Measurements from ENCODE around the gene SEMA5A.

Gene SEMA5A

DNA sequence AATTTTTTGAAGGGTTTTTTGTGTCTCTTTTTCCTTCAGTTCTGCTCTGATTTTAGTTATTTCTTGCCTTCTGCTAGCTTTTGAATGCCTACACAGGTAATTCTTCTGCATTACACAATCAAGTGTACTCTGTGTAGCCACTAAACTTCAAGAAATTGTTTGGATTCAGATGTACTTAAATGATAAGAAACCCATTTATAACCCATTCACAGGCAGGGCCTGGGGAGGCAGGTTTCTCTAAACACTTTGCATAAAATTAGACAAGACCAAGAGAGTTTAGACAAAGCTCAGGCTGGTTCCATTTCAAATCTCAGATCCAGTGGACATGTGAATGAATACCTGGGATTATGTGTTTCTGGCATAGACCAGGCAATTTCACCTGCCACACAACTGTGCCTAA lies 41.3 kb upstream of the SEMA5A start:
- Histone ChIP-seq H3K23ac (ENCODE audit: low read depth, low read length, poor library complexity) (no peak overlapping the region), H2BK12ac (ENCODE audit: low read length) (no peak overlapping the region), H3K27ac (replicated peaks; ENCODE audit: low read length) (no peak overlapping the region), H3K27me3 (ENCODE audit: control insufficient read depth in 3 of 3, insufficient read depth in 3 of 3, low read depth in 1 of 3, low read length in 3 of 3) (no peaks in the 10 kb centered on the region), H2BK15ac (ENCODE audit: low read length) (no peak overlapping the region), H3K36me3 (replicated peaks in 1 of 2; ENCODE audit: control insufficient read depth in 2 of 2, insufficient read depth in 2 of 2, low read length in 2 of 2) (no peaks in the 10 kb centered on the region), H3K4me3 (ENCODE audit: low read length in 2 of 2) (no peak overlapping the region), H3K4me2 (ENCODE audit: insufficient read depth, low read length, poor library complexity, severe bottlenecking) (no peak overlapping the region), H3K9me3 (replicated peaks in 1 of 2; ENCODE audit: control insufficient read depth in 2 of 2, insufficient read depth in 1 of 2, low read depth in 1 of 2, low read length in 2 of 2) (peaks cover 0 to 4% of the 10 kb centered on the region in 2 donors), H3K18ac (ENCODE audit: low read length) (no peak overlapping the region), H3K4me1 (ENCODE audit: control insufficient read depth in 2 of 2, insufficient read depth in 1 of 2, low read depth in 1 of 2, low read length in 2 of 2) (no peaks in the 10 kb centered on the region), H2BK5ac (ENCODE audit: low read length) (no peak overlapping the region), H2BK120ac (ENCODE audit: low read depth, low read length) (no peak overlapping the region), H3K79me1 (ENCODE audit: low read depth, low read length) (no peaks in the 10 kb centered on the region), H3K9ac (ENCODE audit: low read depth, low read length, poor library complexity) (no peak overlapping the region), H2AK5ac (ENCODE audit: low read depth, low read length) (no peak overlapping the region), H4K8ac (ENCODE audit: low read depth, low read length) (no peak overlapping the region), H3K14ac (ENCODE audit: low read length) (no peak overlapping the region), H3K4ac (ENCODE audit: low read length) (no peak overlapping the region), H4K91ac (ENCODE audit: low read depth, low read length, poor library complexity) (no peak overlapping the region), H2AFZ (ENCODE audit: low read length) (no peak overlapping the region)
- no peak for DNase-seq (ENCODE audit: low spot score)

DNA sequence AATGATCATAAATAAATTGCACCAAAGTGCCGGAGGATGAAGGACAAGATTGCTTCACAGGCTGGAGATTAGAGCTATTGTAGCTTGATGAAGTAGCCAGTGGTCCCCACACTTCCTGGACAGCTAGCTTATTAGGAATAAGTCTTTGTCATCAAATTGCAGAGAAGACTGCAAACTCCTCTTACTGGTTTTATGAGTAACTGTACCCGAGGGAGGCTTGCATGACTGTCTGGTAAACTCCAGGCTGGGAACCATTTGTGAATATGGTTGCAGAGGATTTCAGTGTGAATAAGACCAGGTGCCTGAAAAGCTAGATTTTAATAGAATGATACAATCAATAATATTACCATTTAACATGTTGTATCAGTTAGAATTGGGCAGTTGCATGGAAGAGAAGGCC lies 36.5 kb upstream of the SEMA5A start:
- Histone ChIP-seq H3K23ac (ENCODE audit: low read depth, low read length, poor library complexity) (no peak overlapping the region), H3K18ac (ENCODE audit: low read length) (no peak overlapping the region), H3K14ac (ENCODE audit: low read length) (no peak overlapping the region), H2BK15ac (ENCODE audit: low read length) (no peak overlapping the region), H2BK5ac (ENCODE audit: low read length) (no peak overlapping the region), H3K79me1 (ENCODE audit: low read depth, low read length) (no peaks in the 10 kb centered on the region), H3K9me3 (replicated peaks in 1 of 2; ENCODE audit: control insufficient read depth in 2 of 2, insufficient read depth in 1 of 2, low read depth in 1 of 2, low read length in 2 of 2) (peaks cover 0 to 4% of the 10 kb centered on the region in 2 donors), H3K36me3 (replicated peaks in 1 of 2; ENCODE audit: control insufficient read depth in 2 of 2, insufficient read depth in 2 of 2, low read length in 2 of 2) (no peaks in the 10 kb centered on the region), H2AFZ (ENCODE audit: low read length) (no peak overlapping the region), H3K27me3 (ENCODE audit: control insufficient read depth in 3 of 3, insufficient read depth in 3 of 3, low read depth in 1 of 3, low read length in 3 of 3) (no peaks in the 10 kb centered on the region), H4K8ac (ENCODE audit: low read depth, low read length) (no peak overlapping the region), H2BK12ac (ENCODE audit: low read length) (no peak overlapping the region), H3K4ac (ENCODE audit: low read length) (no peak overlapping the region), H2BK120ac (ENCODE audit: low read depth, low read length) (no peak overlapping the region), H3K4me2 (ENCODE audit: insufficient read depth, low read length, poor library complexity, severe bottlenecking) (no peak overlapping the region), H3K4me3 (ENCODE audit: low read length in 2 of 2) (no peak overlapping the region), H3K9ac (ENCODE audit: low read depth, low read length, poor library complexity) (no peak overlapping the region), H2AK5ac (ENCODE audit: low read depth, low read length) (no peak overlapping the region), H3K4me1 (ENCODE audit: control insufficient read depth in 2 of 2, insufficient read depth in 1 of 2, low read depth in 1 of 2, low read length in 2 of 2) (peaks cover 0 to 2% of the 10 kb centered on the region in 2 donors), H3K27ac (replicated peaks; ENCODE audit: low read length) (no peak overlapping the region), H4K91ac (ENCODE audit: low read depth, low read length, poor library complexity) (no peak overlapping the region)
- no peak for DNase-seq (ENCODE audit: low spot score)
- WGBS, 2 donors (ENCODE audit: extremely low coverage in 2 of 2, insufficient read length in 2 of 2, insufficient replicate concordance in 1 of 2): no CpG with 5 or more reads among the region's 2 CpGs

DNA sequence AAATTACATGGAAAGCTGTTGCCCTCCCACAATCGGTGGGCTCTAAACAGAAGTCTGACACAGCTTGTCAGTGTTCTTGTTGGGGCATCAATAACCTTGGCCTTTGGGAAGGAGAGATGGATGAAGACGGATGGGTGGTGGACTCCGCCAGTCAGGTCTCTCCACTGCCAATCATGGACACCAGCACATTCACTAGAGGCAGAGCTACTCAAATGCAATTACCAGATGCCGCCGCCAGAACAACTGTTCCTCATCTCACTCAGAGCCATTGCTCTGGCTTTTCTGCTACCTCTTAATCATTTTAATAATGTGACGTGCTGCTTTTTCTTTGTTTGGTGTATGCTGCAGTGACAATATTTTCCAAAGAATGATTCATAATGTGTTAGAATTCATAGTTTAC lies 27.9 kb upstream of the SEMA5A start:
- no peak overlapping the region for H2BK15ac ChIP-seq (ENCODE audit: low read length)
- H3K27ac ChIP-seq (replicated peaks; ENCODE audit: low read length): no peak overlapping the region
- no peak overlapping the region for H3K4ac ChIP-seq (ENCODE audit: low read length)
- WGBS, 2 donors (ENCODE audit: extremely low coverage in 2 of 2, insufficient read length in 2 of 2, insufficient replicate concordance in 1 of 2): no CpG with 5 or more reads among the region's 6 CpGs
- H2BK12ac ChIP-seq (ENCODE audit: low read length): no peak overlapping the region
- no peaks in the 10 kb centered on the region for H3K36me3 ChIP-seq (replicated peaks in 1 of 2; ENCODE audit: control insufficient read depth in 2 of 2, insufficient read depth in 2 of 2, low read length in 2 of 2)
- H2AFZ ChIP-seq (ENCODE audit: low read length): no peak overlapping the region
- H3K4me1 ChIP-seq (ENCODE audit: control insufficient read depth in 2 of 2, insufficient read depth in 1 of 2, low read depth in 1 of 2, low read length in 2 of 2): no peaks in the 10 kb centered on the region
- no peaks in the 10 kb centered on the region for H3K9me3 ChIP-seq (replicated peaks in 1 of 2; ENCODE audit: control insufficient read depth in 2 of 2, insufficient read depth in 1 of 2, low read depth in 1 of 2, low read length in 2 of 2)
- no peak overlapping the region for H3K23ac ChIP-seq (ENCODE audit: low read depth, low read length, poor library complexity)
- no peak overlapping the region for H4K8ac ChIP-seq (ENCODE audit: low read depth, low read length)
- no peak overlapping the region for H4K91ac ChIP-seq (ENCODE audit: low read depth, low read length, poor library complexity)
- no peak overlapping the region for H2BK5ac ChIP-seq (ENCODE audit: low read length)
- no peaks in the 10 kb centered on the region for H3K79me1 ChIP-seq (ENCODE audit: low read depth, low read length)
- H3K14ac ChIP-seq (ENCODE audit: low read length): no peak overlapping the region
- H3K18ac ChIP-seq (ENCODE audit: low read length): no peak overlapping the region
- H3K27me3 ChIP-seq (ENCODE audit: control insufficient read depth in 3 of 3, insufficient read depth in 3 of 3, low read depth in 1 of 3, low read length in 3 of 3): no peaks in the 10 kb centered on the region
- DNase-seq (ENCODE audit: low spot score): no peak
- H3K4me2 ChIP-seq (ENCODE audit: insufficient read depth, low read length, poor library complexity, severe bottlenecking): no peak overlapping the region
- no peak overlapping the region for H3K4me3 ChIP-seq (ENCODE audit: low read length in 2 of 2)
- H2AK5ac ChIP-seq (ENCODE audit: low read depth, low read length): no peak overlapping the region
- no peak overlapping the region for H2BK120ac ChIP-seq (ENCODE audit: low read depth, low read length)
- H3K9ac ChIP-seq (ENCODE audit: low read depth, low read length, poor library complexity): no peak overlapping the region

DNA sequence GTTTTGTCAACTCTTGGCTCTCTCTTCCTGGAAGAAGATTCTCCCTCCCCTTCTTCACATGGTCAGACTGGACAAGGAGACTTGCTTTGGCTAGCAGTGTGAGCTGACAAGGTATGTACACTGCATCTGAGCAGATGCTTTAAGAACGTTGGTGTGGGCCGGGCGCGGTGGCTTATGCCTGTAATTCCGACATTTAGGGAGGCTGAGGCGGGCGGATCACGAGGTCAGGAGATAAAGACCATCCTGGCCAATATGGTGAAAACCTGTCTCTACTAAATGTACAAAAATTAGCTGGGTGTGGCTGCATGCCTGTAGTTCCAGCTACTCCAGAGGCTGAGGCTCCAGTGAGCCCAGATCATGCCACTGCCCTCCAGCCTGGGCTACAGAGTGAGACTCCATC lies 26.4 kb upstream of the SEMA5A start:
- Histone ChIP-seq H3K4me2 (ENCODE audit: insufficient read depth, low read length, poor library complexity, severe bottlenecking) (no peak overlapping the region), H3K9ac (ENCODE audit: low read depth, low read length, poor library complexity) (no peak overlapping the region), H2BK120ac (ENCODE audit: low read depth, low read length) (no peak overlapping the region), H2BK15ac (ENCODE audit: low read length) (no peak overlapping the region), H3K4me1 (ENCODE audit: control insufficient read depth in 2 of 2, insufficient read depth in 1 of 2, low read depth in 1 of 2, low read length in 2 of 2) (no peaks in the 10 kb centered on the region), H2BK5ac (ENCODE audit: low read length) (no peak overlapping the region), H2AFZ (ENCODE audit: low read length) (no peak overlapping the region), H3K4me3 (ENCODE audit: low read length in 2 of 2) (no peak overlapping the region), H3K14ac (ENCODE audit: low read length) (no peak overlapping the region), H3K27ac (replicated peaks; ENCODE audit: low read length) (no peak overlapping the region), H3K4ac (ENCODE audit: low read length) (no peak overlapping the region), H4K91ac (ENCODE audit: low read depth, low read length, poor library complexity) (no peak overlapping the region), H3K18ac (ENCODE audit: low read length) (no peak overlapping the region), H3K27me3 (ENCODE audit: control insufficient read depth in 3 of 3, insufficient read depth in 3 of 3, low read depth in 1 of 3, low read length in 3 of 3) (no peaks in the 10 kb centered on the region), H2AK5ac (ENCODE audit: low read depth, low read length) (no peak overlapping the region), H2BK12ac (ENCODE audit: low read length) (no peak overlapping the region), H4K8ac (ENCODE audit: low read depth, low read length) (no peak overlapping the region), H3K36me3 (replicated peaks in 1 of 2; ENCODE audit: control insufficient read depth in 2 of 2, insufficient read depth in 2 of 2, low read length in 2 of 2) (no peaks in the 10 kb centered on the region), H3K79me1 (ENCODE audit: low read depth, low read length) (no peaks in the 10 kb centered on the region), H3K9me3 (replicated peaks in 1 of 2; ENCODE audit: control insufficient read depth in 2 of 2, insufficient read depth in 1 of 2, low read depth in 1 of 2, low read length in 2 of 2) (no peaks in the 10 kb centered on the region), H3K23ac (ENCODE audit: low read depth, low read length, poor library complexity) (no peak overlapping the region)
- no peak for DNase-seq (ENCODE audit: low spot score)
- WGBS, 2 donors (ENCODE audit: extremely low coverage in 2 of 2, insufficient read length in 2 of 2, insufficient replicate concordance in 1 of 2): no CpG with 5 or more reads among the region's 8 CpGs
